Naive thymus-derived CD8-positive, alpha-beta T cell (primary cell): ENCODE data around the gene ROPN1B. TPM values are rescaled to one million over a fixed set of nuclear protein-coding genes. Genes with fewer than 3 reads are reported as not detected.
"Not testable (repeated sequence)": the region's sequence is repeated elsewhere in the genome, so short reads cannot be mapped to it uniquely, and the experiment has no call there.

Source experiments
- ATAC-seq, 2 donors: fragments of 150-1000 bp; cut with Tn5 transposase in 1 of 2; sonication (Bioruptor Pico), chemical (Tn5 transposase) in 1 of 2; 1 replicate in 1 of 2; 2 replicates in 1 of 2; pipeline ENCODE4 v1.10.0; 2021; ENCODE audit warnings: mild to moderate bottlenecking in 2 of 2, moderate library complexity in 2 of 2
- POLR2A ChIA-PET: fragments of 350-600 bp; sonication (Branson Sonifier 250); formaldehyde crosslinking; loops from one replicate; lab custom pipeline; 2021; ENCODE audit warnings: antibody characterized with exemption; lab: Charles Lee
- DNase-seq, 10 donors: peaks; one replicate each; pipeline versions ENCODE4 v3.0.0 to v3.0.0-alpha.2; 2020 to 2022
- H3K27ac Mint-ChIP-seq, 10 donors: one replicate each; pipeline ENCODE4 v1.8.0; 2020 to 2022; ENCODE audit warnings: mild to moderate bottlenecking in 10 of 10, mixed read lengths in 10 of 10, moderate library complexity in 4 of 10, inconsistent platforms in 1 of 10
- H3K27me3 Mint-ChIP-seq, 5 donors: one replicate each; pipeline ENCODE4 v1.8.0; 2021 to 2022; ENCODE audit warnings: mixed read lengths in 5 of 5
- H3K36me3 Mint-ChIP-seq, 3 donors: one replicate each; pipeline ENCODE4 v1.8.0; 2020 to 2022; ENCODE audit warnings: mixed read lengths in 3 of 3, mild to moderate bottlenecking in 2 of 3, inconsistent platforms in 1 of 3
- H3K4me1 Mint-ChIP-seq, 4 donors: one replicate each; pipeline ENCODE4 v1.8.0; 2021 to 2022; ENCODE audit warnings: mixed read lengths in 4 of 4
- H3K4me3 Mint-ChIP-seq, 10 donors: one replicate each; pipeline ENCODE4 v1.8.0; 2020 to 2022; ENCODE audit warnings: mild to moderate bottlenecking in 10 of 10, mixed read lengths in 10 of 10, moderate library complexity in 6 of 10, inconsistent platforms in 1 of 10
- H3K9me3 Mint-ChIP-seq, 9 donors: one replicate each; pipeline ENCODE4 v1.8.0; 2020 to 2022; ENCODE audit warnings: mixed read lengths in 9 of 9, mild to moderate bottlenecking in 3 of 9, inconsistent platforms in 1 of 9, moderate library complexity in 1 of 9
- polyA plus RNA-seq, 3 donors: library from polyadenylated mRNA; unstranded; fragments of 300-500 nt; fragmentation: Illumina TruSeq; gene quantifications; one replicate each; pipeline ENCODE4 v1.2.3, GENCODE V29; 2021
- total RNA-seq, 8 experiments: library from RNA in 2 of 8; stranded (reverse) in 2 of 8; gene quantifications; one replicate each; pipeline ENCODE4 v1.2.3 and lab custom pipeline; 2021 to 2026

ROPN1B gene
- total and polyA plus RNA-seq, 5 experiments from 2014 or later, result not detected

- H3K27me3 Mint-ChIP-seq, result peaks cover 8 to 33% (median 19%) of the 10 kb centered on the region in 5 donors
- ATAC-seq (no peak), DNase-seq (no peak)
- H3K27ac Mint-ChIP-seq, result no peak overlapping the region
- no peak overlapping the region for H3K4me3 Mint-ChIP-seq
- H3K4me1 Mint-ChIP-seq, result no peaks in the 10 kb centered on the region
- peaks cover 0 to 4% (median 0%) of the 10 kb centered on the region in 9 donors for H3K9me3 Mint-ChIP-seq
- peaks cover 0 to 3% (median 2%) of the 10 kb centered on the region in 3 donors for H3K36me3 Mint-ChIP-seq
- POLR2A ChIA-PET, result no interaction called here
Measured at GRCh38 chr3:125960456-125961288, 8.3 kb upstream of the ROPN1B start.

- POLR2A ChIA-PET, result no interaction called here
- H3K9me3 Mint-ChIP-seq, result peaks cover 0 to 4% (median 0%) of the 10 kb centered on the region in 9 donors
- no peak for ATAC-seq
Measured at GRCh38 chr3:125961289-125961589, 7.7 kb upstream of the ROPN1B start.

DNA sequence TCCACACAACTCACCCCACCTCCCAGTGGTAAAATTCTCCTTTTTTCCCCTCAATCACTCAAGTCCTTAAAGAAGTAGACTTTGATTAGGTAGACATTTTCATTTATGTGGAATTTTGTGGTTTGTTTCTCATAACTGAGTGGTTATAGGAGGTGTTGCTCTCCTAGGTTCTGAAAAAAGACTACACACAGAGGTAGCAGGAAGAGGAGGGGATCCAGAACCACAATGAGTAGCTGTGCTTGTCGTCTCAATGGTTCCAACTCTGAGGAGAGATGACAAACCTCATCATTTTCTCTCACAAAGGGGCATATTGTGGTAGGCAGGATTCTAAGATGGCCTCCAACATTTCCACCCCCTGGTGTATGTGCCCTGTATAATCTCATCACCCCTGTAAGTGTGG, 5.1 kb upstream of the ROPN1B start:
- POLR2A ChIA-PET, H3K4me3 Mint-ChIP-seq: not testable (repeated sequence)

More at GRCh38 chr3:125961289-125961589, 7.7 kb upstream of the ROPN1B start:
- Mint-ChIP-seq H3K4me3 (no peak overlapping the region), H3K27me3 (peaks cover 8 to 29% (median 19%) of the 10 kb centered on the region in 5 donors), H3K27ac (no peak overlapping the region), H3K4me1 (no peaks in the 10 kb centered on the region), H3K36me3 (peaks cover 0 to 3% (median 2%) of the 10 kb centered on the region in 3 donors)
- no peak for DNase-seq

GRCh38 chr3:125965505-125965904, 3.5 kb upstream of the ROPN1B start:
- no peaks in the 10 kb centered on the region for H3K36me3 Mint-ChIP-seq
- no peak for DNase-seq
- no peak for ATAC-seq
- no peaks in the 10 kb centered on the region for H3K9me3 Mint-ChIP-seq
- no peak overlapping the region for H3K27ac Mint-ChIP-seq
- POLR2A ChIA-PET, result no interaction called here
- H3K27me3 Mint-ChIP-seq, result peaks cover 3 to 17% (median 5%) of the 10 kb centered on the region in 5 donors
- H3K4me1 Mint-ChIP-seq, result peaks cover 0 to 3% (median 1%) of the 10 kb centered on the region in 4 donors
- no peak overlapping the region for H3K4me3 Mint-ChIP-seq

More for the DNA sequence above, 5.1 kb upstream of the ROPN1B start:
- H3K36me3 Mint-ChIP-seq, ATAC-seq, H3K27ac Mint-ChIP-seq, H3K9me3 Mint-ChIP-seq, DNase-seq, H3K4me1 Mint-ChIP-seq: not testable (repeated sequence)
- H3K27me3 Mint-ChIP-seq, result peaks cover 2 to 16% (median 13%) of the 10 kb centered on the region in 5 donors

DNA sequence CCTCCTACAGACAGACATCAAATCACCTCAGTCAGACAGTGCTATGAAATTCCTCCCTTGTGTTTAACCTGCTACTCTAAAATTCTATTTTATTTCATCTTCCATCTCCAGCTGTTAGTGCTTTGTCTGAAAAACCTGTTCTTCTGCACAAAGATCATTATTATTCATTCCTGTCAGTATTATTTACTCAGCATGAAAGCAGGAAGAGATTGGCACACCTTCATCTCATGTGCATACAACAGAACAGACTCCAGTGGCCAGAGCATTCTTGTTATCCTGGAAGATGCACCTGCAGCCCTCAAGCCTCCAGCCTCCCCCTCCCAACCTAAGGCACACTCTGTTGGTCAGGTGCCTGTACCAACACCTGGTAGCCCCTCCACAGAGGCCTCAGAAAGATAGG, 1.8 kb upstream of the ROPN1B start:
- ATAC-seq (no peak), DNase-seq (no peak)
- Mint-ChIP-seq H3K27me3 (peaks cover 9 to 19% (median 16%) of the 10 kb centered on the region in 5 donors), H3K9me3 (no peaks in the 10 kb centered on the region), H3K27ac (no peak overlapping the region), H3K4me1 (peaks cover under 1 to 8% (median 4%) of the 10 kb centered on the region in 4 donors), H3K36me3 (no peaks in the 10 kb centered on the region), H3K4me3 (no peak overlapping the region)
- POLR2A ChIA-PET, result no interaction called here

GRCh38 chr3:125968121-125968520, 857 bp upstream of the ROPN1B start:
- not testable (repeated sequence) for H3K27ac Mint-ChIP-seq

DNA sequence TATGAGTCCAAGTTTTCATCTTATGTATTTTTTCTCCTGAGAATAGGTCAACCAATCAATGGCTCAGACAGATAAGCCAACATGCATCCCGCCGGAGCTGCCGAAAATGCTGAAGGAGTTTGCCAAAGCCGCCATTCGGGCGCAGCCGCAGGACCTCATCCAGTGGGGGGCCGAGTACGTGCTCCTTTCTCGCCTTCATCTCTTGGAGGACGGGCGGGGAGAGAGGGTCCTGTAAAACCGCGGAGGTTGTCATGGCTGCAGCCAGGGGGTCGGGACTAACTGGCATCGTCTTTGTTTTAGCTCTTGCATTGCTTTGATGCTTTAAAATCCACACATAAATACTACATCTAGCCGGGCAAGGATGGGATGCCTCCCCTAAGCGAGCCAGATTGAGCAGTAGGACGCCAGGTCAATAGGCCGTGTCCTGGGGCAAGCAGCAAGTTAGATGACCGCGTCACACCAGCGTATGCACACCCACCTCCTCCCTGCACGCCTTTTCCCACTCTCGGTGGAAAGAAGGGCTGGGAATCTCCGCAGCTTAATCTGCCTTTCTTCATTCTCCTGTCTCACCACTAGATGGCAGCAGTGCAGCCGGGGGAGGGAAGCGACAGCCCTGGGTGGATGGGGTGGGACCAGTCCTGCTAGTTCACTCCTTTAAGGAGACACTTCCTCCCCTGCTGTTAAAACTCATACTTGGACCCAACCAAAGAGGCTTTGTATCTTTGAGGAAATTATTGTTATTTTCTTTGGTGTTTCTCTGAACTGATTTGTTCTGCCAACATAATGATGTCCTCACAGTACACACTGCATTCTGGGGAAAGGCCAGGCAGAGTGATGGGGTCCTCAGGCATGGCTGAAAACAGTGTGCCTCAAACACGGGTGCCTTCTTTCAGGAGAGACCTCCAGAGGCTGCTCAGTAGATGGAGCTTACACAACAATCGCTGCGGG, 3.3 kb downstream of the ROPN1B start:
- peaks cover 7 to 22% (median 19%) of the 10 kb centered on the region in 5 donors for H3K27me3 Mint-ChIP-seq
- peaks cover 5 to 13% (median 9%) of the 10 kb centered on the region in 4 donors for H3K4me1 Mint-ChIP-seq
- DNase-seq (peak in 7 of 10 donors; percentile 8 to 61 (median 37)), ATAC-seq (peak; percentile 67 to 69)
- H3K27ac Mint-ChIP-seq, POLR2A ChIA-PET, H3K9me3 Mint-ChIP-seq, H3K36me3 Mint-ChIP-seq: not testable (repeated sequence)
- peak overlapping the region; percentile 46 to 79 (median 63) for H3K4me3 Mint-ChIP-seq

More at GRCh38 chr3:125968121-125968520, 857 bp upstream of the ROPN1B start:
- Mint-ChIP-seq H3K4me3 (peak overlapping the region in 4 of 10 donors; percentile 1 to 64 (median 34)), H3K4me1 (peaks cover 2 to 13% (median 8%) of the 10 kb centered on the region in 4 donors), H3K27me3 (peaks cover 9 to 22% (median 19%) of the 10 kb centered on the region in 5 donors)
- ATAC-seq, H3K9me3 Mint-ChIP-seq, H3K36me3 Mint-ChIP-seq, POLR2A ChIA-PET, DNase-seq: not testable (repeated sequence)

GRCh38 chr3:125975245-125976002, 6.4 kb downstream of the ROPN1B start:
- peak overlapping the region in 1 of 10 donors; percentile 21 for H3K27ac Mint-ChIP-seq
- H3K36me3 Mint-ChIP-seq, POLR2A ChIA-PET, H3K9me3 Mint-ChIP-seq, H3K4me3 Mint-ChIP-seq, ATAC-seq, H3K4me1 Mint-ChIP-seq, DNase-seq: not testable (repeated sequence)
- H3K27me3 Mint-ChIP-seq, result peaks cover 4 to 30% (median 13%) of the 10 kb centered on the region in 5 donors

DNA sequence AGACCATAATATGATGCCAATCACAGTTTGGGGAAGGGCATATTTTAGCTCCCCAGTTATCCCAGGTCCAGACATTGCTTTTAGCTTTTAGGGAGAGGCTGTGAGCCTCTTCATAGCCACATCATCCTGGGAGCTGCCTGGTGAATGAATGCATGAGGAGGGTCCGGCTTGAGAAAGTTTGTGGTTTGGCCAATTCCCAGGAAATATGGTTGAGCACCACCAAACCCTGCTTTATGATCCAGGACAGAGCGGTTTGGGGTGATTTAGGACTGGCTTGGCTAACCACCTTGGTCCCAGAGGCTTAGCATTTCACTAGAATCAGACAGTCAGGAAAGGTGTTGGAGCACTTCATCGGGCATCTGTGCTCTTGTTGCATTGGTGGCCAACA, 7.0 kb downstream of the ROPN1B start:
- POLR2A ChIA-PET, H3K4me1 Mint-ChIP-seq: not testable (repeated sequence)

GRCh38 chr3:125977104-125977503, 8.1 kb downstream of the ROPN1B start:
- POLR2A ChIA-PET, H3K9me3 Mint-ChIP-seq, H3K4me1 Mint-ChIP-seq, H3K36me3 Mint-ChIP-seq, ATAC-seq, DNase-seq, H3K4me3 Mint-ChIP-seq, H3K27ac Mint-ChIP-seq: not testable (repeated sequence)
- H3K27me3 Mint-ChIP-seq, result peaks cover 0 to 13% (median 6%) of the 10 kb centered on the region in 5 donors

More for the DNA sequence above, 7.0 kb downstream of the ROPN1B start:
- H3K27ac Mint-ChIP-seq, result peak overlapping the region in 1 of 10 donors; percentile 21
- not testable (repeated sequence) for DNase-seq, H3K9me3 Mint-ChIP-seq, H3K36me3 Mint-ChIP-seq, ATAC-seq, H3K4me3 Mint-ChIP-seq
- peaks cover 4 to 24% (median 12%) of the 10 kb centered on the region in 5 donors for H3K27me3 Mint-ChIP-seq

- DNase-seq, POLR2A ChIA-PET, H3K36me3 Mint-ChIP-seq, H3K4me3 Mint-ChIP-seq, H3K27me3 Mint-ChIP-seq, H3K9me3 Mint-ChIP-seq, H3K27ac Mint-ChIP-seq: not testable (repeated sequence)
- H3K4me1 Mint-ChIP-seq, result peaks cover 4 to 15% (median 9%) of the 10 kb centered on the region in 4 donors
- ATAC-seq, result peak; percentile 58 to 88
Measured at GRCh38 chr3:125984951-125985350, 16.0 kb downstream of the ROPN1B start.
